ENCODE measurements around the gene SF1.

- TF ChIP-seq CTCF (IDR thresholded peaks at IDR 0.05) = no peak
- no peak for TF ChIP-seq FOXJ3 (CRISPR knock-in tag; IDR thresholded peaks at IDR 0.05; ENCODE audit: borderline replicate concordance)
- TF ChIP-seq, protein P1, sequence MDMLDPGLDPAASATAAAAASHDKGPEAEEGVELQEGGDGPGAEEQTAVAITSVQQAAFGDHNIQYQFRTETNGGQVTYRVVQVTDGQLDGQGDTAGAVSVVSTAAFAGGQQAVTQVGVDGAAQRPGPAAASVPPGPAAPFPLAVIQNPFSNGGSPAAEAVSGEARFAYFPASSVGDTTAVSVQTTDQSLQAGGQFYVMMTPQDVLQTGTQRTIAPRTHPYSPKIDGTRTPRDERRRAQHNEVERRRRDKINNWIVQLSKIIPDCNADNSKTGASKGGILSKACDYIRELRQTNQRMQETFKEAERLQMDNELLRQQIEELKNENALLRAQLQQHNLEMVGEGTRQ (CRISPR knock-in tag; IDR thresholded peaks at IDR 0.05) = no peak
- TF ChIP-seq ZNF416 (CRISPR knock-in tag; IDR thresholded peaks at IDR 0.05) = no peak
- TF ChIP-seq ZNF138 (CRISPR knock-in tag; conservative IDR thresholded peaks at IDR 0.05) = no peak
Observed at GRCh38 chr11:64751136-64751535, 27.2 kb downstream of the SF1 start.
